KMS-11 (cell line): ENCODE measurements around the gene RNF220.

ENCODE experiments used
- H2AFZ ChIP-seq: fragments of 200-600 bp; sonication (generic); 2 replicates; pipeline ENCODE4 v1.6.1; 2016; ENCODE audit warnings: antibody characterized with exemption, mixed run types, low read depth
- H3K27ac ChIP-seq: fragments of 200-600 bp; sonication (generic); 2 replicates; pipeline ENCODE4 v1.6.1; 2016; ENCODE audit warnings: mild to moderate bottlenecking, mixed run types
- H3K27me3 ChIP-seq: fragments of 200-600 bp; sonication (generic); 2 replicates; pipeline ENCODE4 v1.6.1; 2017; ENCODE audit warnings: mild to moderate bottlenecking, low read depth, mixed run types, moderate library complexity; ENCODE audit not compliant: insufficient read depth
- H3K36me3 ChIP-seq: fragments of 200-600 bp; sonication (generic); 2 replicates; pipeline ENCODE4 v1.6.1; 2017; ENCODE audit warnings: mild to moderate bottlenecking, mixed run types; ENCODE audit not compliant: insufficient read depth
- H3K4me1 ChIP-seq: fragments of 200-600 bp; sonication (generic); 2 replicates; pipeline ENCODE4 v1.6.1; 2016; ENCODE audit warnings: mild to moderate bottlenecking, low read depth, mixed run types; ENCODE audit not compliant: poor library complexity, severe bottlenecking
- H3K4me2 ChIP-seq: fragments of 200-600 bp; sonication (generic); 2 replicates; pipeline ENCODE4 v1.7.0; 2016; ENCODE audit warnings: mild to moderate bottlenecking, mixed run types
- H3K4me3 ChIP-seq: fragments of 200-600 bp; sonication (generic); IDR thresholded peaks from 2 replicates; pipeline ENCODE4 v1.6.1; 2017; ENCODE audit warnings: low read depth, low read length, mixed read lengths; ENCODE audit not compliant: insufficient read depth
- H3K79me2 ChIP-seq: fragments of 200-600 bp; sonication (generic); 2 replicates; pipeline ENCODE4 v1.6.1; 2016; ENCODE audit warnings: low read depth, mixed run types; ENCODE audit not compliant: insufficient read depth
- H3K9ac ChIP-seq: fragments of 200-600 bp; sonication (generic); 2 replicates; pipeline ENCODE4 v1.6.1; 2016; ENCODE audit warnings: mild to moderate bottlenecking, mixed run types
- H4K20me1 ChIP-seq: fragments of 200-600 bp; sonication (generic); 2 replicates; pipeline ENCODE4 v1.6.1; 2016; ENCODE audit warnings: mild to moderate bottlenecking, mixed run types; ENCODE audit not compliant: insufficient read depth
- CTCF ChIP-seq: fragments of 200-600 bp; sonication (generic); conservative IDR thresholded peaks from 2 replicates; pipeline ENCODE4 v1.6.1; 2017; ENCODE audit warnings: low read depth, mild to moderate bottlenecking, antibody characterized with exemption, low read length, moderate library complexity, mixed read lengths

The RNF220 gene

GRCh38 chr1:44405798-44406736 is 1.0 kb downstream of the RNF220 start:
- Histone ChIP-seq H3K9ac (peak overlapping the region; percentile 17; the same call in 1 of the 2 replicates), H2AFZ (peak overlapping the region; percentile 97), H4K20me1 (no peaks in the 10 kb centered on the region), H3K27me3 (no peaks in the 10 kb centered on the region), H3K4me1 (peaks cover 7% of the 10 kb centered on the region), H3K4me2 (peak overlapping the region; percentile 92), H3K27ac (no peak overlapping the region), H3K4me3 (peak overlapping the region; percentile 78), H3K79me2 (no peaks in the 10 kb centered on the region), H3K36me3 (no peaks in the 10 kb centered on the region)
- TF ChIP-seq CTCF = no peak

- Histone ChIP-seq H3K27me3 (no peaks in the 10 kb centered on the region), H3K9ac (no peak overlapping the region), H3K36me3 (no peaks in the 10 kb centered on the region), H2AFZ (peak overlapping the region; percentile 97; the same call in 1 of the 2 replicates), H3K4me1 (peaks cover 7% of the 10 kb centered on the region), H3K79me2 (no peaks in the 10 kb centered on the region), H3K27ac (no peak overlapping the region), H3K4me3 (no peak overlapping the region), H4K20me1 (no peaks in the 10 kb centered on the region), H3K4me2 (0 out of 2 replicates have a peak overlapping the region, but pooled peaks have one; percentile 92)
- TF ChIP-seq CTCF = no peak
These were observed 1.8 kb downstream of the RNF220 start for GRCh38 chr1:44406737-44407429.

GRCh38 chr1:44407430-44408211 is 2.6 kb downstream of the RNF220 start:
- Histone ChIP-seq H3K27me3 (no peaks in the 10 kb centered on the region), H2AFZ (no peak overlapping the region), H3K27ac (no peak overlapping the region), H3K4me2 (no peak overlapping the region), H3K79me2 (no peaks in the 10 kb centered on the region), H3K9ac (no peak overlapping the region), H4K20me1 (no peaks in the 10 kb centered on the region), H3K4me1 (peaks cover 7% of the 10 kb centered on the region), H3K4me3 (no peak overlapping the region), H3K36me3 (no peaks in the 10 kb centered on the region)
- no peak for TF ChIP-seq CTCF

GRCh38 chr1:44408212-44408582 is 3.1 kb downstream of the RNF220 start:
- no peak for TF ChIP-seq CTCF
- Histone ChIP-seq H3K9ac (no peak overlapping the region), H4K20me1 (no peaks in the 10 kb centered on the region), H3K4me3 (no peak overlapping the region), H3K27me3 (no peaks in the 10 kb centered on the region), H3K27ac (no peak overlapping the region), H3K4me2 (no peak overlapping the region), H3K79me2 (no peaks in the 10 kb centered on the region), H3K4me1 (peaks cover 7% of the 10 kb centered on the region), H2AFZ (no peak overlapping the region), H3K36me3 (no peaks in the 10 kb centered on the region)
